Skeletal muscle tissue (tissue), 2 donors: Measurements from ENCODE around the gene STK35. TPM values are rescaled to one million over a fixed set of nuclear protein-coding genes. Genes with fewer than 3 reads are reported as not detected.

Experiments used
- small RNA-seq: library from RNA; depleted of rRNA; stranded (forward); fragments of <200 nt; gene quantifications from one replicate; pipeline ENCODE3, GENCODE V24; 2014
- total RNA-seq: library from RNA; depleted of rRNA; stranded (reverse); fragments of >200 nt; gene quantifications from one replicate; pipeline ENCODE4 v1.2.3, GENCODE V29; 2014

STK35 gene
- total RNA-seq, 1 donor from 2014 or later = 7.8 TPM

Small RNAs within 50 kb of the gene (small RNA-seq; reads per million reads assigned to genes)
- not detected for gene RPL7P2

Other genes with a start within 250 kb of the STK35 start
- 8.9 TPM for gene SIRPA, start 206.4 kb upstream of the STK35 start, total RNA-seq
- not detected for gene PDYN, start 107.8 kb upstream of the STK35 start, total RNA-seq
- gene TGM3, start 194.2 kb downstream of the STK35 start, total RNA-seq = under 0.01 TPM